Smooth muscle cell (in vitro differentiated cells): ENCODE results near the gene CAMSAP2. TPM values are rescaled to one million over a fixed set of nuclear protein-coding genes. Genes with fewer than 3 reads are reported as not detected.

Source experiments
- DNase-seq: peaks from one replicate; lab custom pipeline; 2025; ENCODE audit not compliant: unreplicated experiment; lab: John Stamatoyannopoulos, UW
- H2AFZ ChIP-seq: fragments of 200-600 bp; sonication (generic); 2 replicates; pipeline ENCODE4 v1.6.0; 2016; ENCODE audit warnings: antibody characterized with exemption, low read depth, mild to moderate bottlenecking
- H3F3A ChIP-seq: fragments of 200-600 bp; sonication (generic); 2 replicates; pipeline ENCODE4 v1.6.0; 2017; ENCODE audit warnings: antibody characterized with exemption, low read depth
- H3K27ac ChIP-seq: fragments of 200-600 bp; sonication (generic); 2 replicates; pipeline ENCODE4 v1.5.1; 2016; ENCODE audit warnings: low read depth, mild to moderate bottlenecking
- H3K27me3 ChIP-seq: fragments of 200-600 bp; sonication (generic); 2 replicates; pipeline ENCODE4 v1.6.1; 2016; ENCODE audit warnings: low read depth, mild to moderate bottlenecking
- H3K36me3 ChIP-seq: fragments of 200-600 bp; sonication (generic); 2 replicates; pipeline ENCODE4 v1.5.1; 2016; ENCODE audit warnings: low read depth
- H3K4me1 ChIP-seq: fragments of 200-600 bp; sonication (generic); 2 replicates; pipeline ENCODE4 v1.5.1; 2016; ENCODE audit warnings: low read depth
- H3K4me2 ChIP-seq: fragments of 200-600 bp; sonication (generic); 2 replicates; pipeline ENCODE4 v1.6.0; 2016; ENCODE audit warnings: mild to moderate bottlenecking
- H3K4me3 ChIP-seq: fragments of 200-600 bp; sonication (generic); 2 replicates; pipeline ENCODE4 v1.5.1; 2016; ENCODE audit warnings: mild to moderate bottlenecking
- H3K79me2 ChIP-seq: fragments of 200-600 bp; sonication (generic); 2 replicates; pipeline ENCODE4 v1.6.0; 2016; ENCODE audit warnings: low read depth, mild to moderate bottlenecking
- H3K9ac ChIP-seq: fragments of 200-600 bp; sonication (generic); 2 replicates; pipeline ENCODE4 v1.6.0; 2016; ENCODE audit warnings: low read depth
- H3K9me3 ChIP-seq: fragments of 200-600 bp; sonication (generic); replicated peaks from 2 replicates; pipeline ENCODE4 v1.5.1; 2016; ENCODE audit warnings: low read depth
- H4K20me1 ChIP-seq: fragments of 200-600 bp; sonication (generic); 2 replicates; pipeline ENCODE4 v1.6.0; 2016; ENCODE audit warnings: low read depth
- CTCF ChIP-seq: fragments of 200-600 bp; sonication (generic); IDR thresholded peaks from 2 replicates; pipeline ENCODE4 v1.5.1; 2017; ENCODE audit warnings: borderline replicate concordance, mild to moderate bottlenecking, antibody characterized with exemption; ENCODE audit not compliant: insufficient read depth, poor library complexity, severe bottlenecking
- WGBS: methylation state at CpG from one replicate; pipeline ENCODE4 v1.1.7; 2016; ENCODE audit warnings: low lambda C conversion rate; 5-methylcytosine and 5-hydroxymethylcytosine counted together
- polyA plus RNA-seq: library from polyadenylated mRNA; unstranded; fragments of >200 nt; fragmentation: Nextera tagmentation; extraction: Ambion mirVana; gene quantifications from 2 replicates; pipeline ENCODE4 v1.2.1, GENCODE V29; 2016
- total RNA-seq: library from RNA; depleted of rRNA; stranded (reverse); fragments of >200 nt; gene quantifications from 2 replicates; pipeline ENCODE4 v1.2.3, GENCODE V29; 2014

CAMSAP2 gene
- total and polyA plus RNA-seq, 2 experiments from 2014 or later = 12.9 to 57.5 TPM

- over 99% methylated on average over 5 of the region's 5 CpGs for WGBS
- Histone ChIP-seq H3F3A (no peaks in the 10 kb centered on the region), H3K27me3 (no peaks in the 10 kb centered on the region), H3K79me2 (no peaks in the 10 kb centered on the region), H3K36me3 (no peaks in the 10 kb centered on the region), H2AFZ (no peak overlapping the region), H3K9me3 (no peaks in the 10 kb centered on the region), H3K4me1 (peaks cover 4% of the 10 kb centered on the region), H3K4me2 (no peak overlapping the region), H3K4me3 (no peak overlapping the region), H3K27ac (no peak overlapping the region), H4K20me1 (no peaks in the 10 kb centered on the region), H3K9ac (no peak overlapping the region)
- DNase-seq = no peak
- no peak for TF ChIP-seq CTCF
These were observed 31.6 kb upstream of the CAMSAP2 start for GRCh38 chr1:200707116-200707515.

- Histone ChIP-seq H2AFZ (no peak overlapping the region), H3K27me3 (no peaks in the 10 kb centered on the region), H3K4me1 (peaks cover 4% of the 10 kb centered on the region), H3K9ac (no peak overlapping the region), H3K4me2 (no peak overlapping the region), H3K36me3 (no peaks in the 10 kb centered on the region), H3K79me2 (no peaks in the 10 kb centered on the region), H3K4me3 (no peak overlapping the region), H3F3A (no peaks in the 10 kb centered on the region), H3K9me3 (no peaks in the 10 kb centered on the region), H4K20me1 (no peaks in the 10 kb centered on the region), H3K27ac (no peak overlapping the region)
- no peak for TF ChIP-seq CTCF
- no peak for DNase-seq
These were observed 30.5 kb upstream of the CAMSAP2 start for GRCh38 chr1:200708161-200708560.

GRCh38 chr1:200708769-200709168 lies 29.9 kb upstream of the CAMSAP2 start:
- Histone ChIP-seq H3K9me3 (no peaks in the 10 kb centered on the region), H3K9ac (no peak overlapping the region), H3K27ac (no peak overlapping the region), H3K4me2 (no peak overlapping the region), H4K20me1 (no peaks in the 10 kb centered on the region), H3F3A (no peaks in the 10 kb centered on the region), H3K27me3 (no peaks in the 10 kb centered on the region), H2AFZ (no peak overlapping the region), H3K79me2 (no peaks in the 10 kb centered on the region), H3K4me3 (no peak overlapping the region), H3K4me1 (peaks cover 4% of the 10 kb centered on the region), H3K36me3 (no peaks in the 10 kb centered on the region)
- WGBS = 48% methylated on average over 1 of the region's 1 CpG
- DNase-seq = no peak
- TF ChIP-seq CTCF = no peak

- no peaks in the 10 kb centered on the region for H4K20me1 ChIP-seq
- no peak overlapping the region for H3K4me3 ChIP-seq
- 82% methylated on average over 2 of the region's 2 CpGs for WGBS
- no peaks in the 10 kb centered on the region for H3K9me3 ChIP-seq
- TF ChIP-seq CTCF = no peak
- H3K79me2 ChIP-seq = no peaks in the 10 kb centered on the region
- no peaks in the 10 kb centered on the region for H3K27me3 ChIP-seq
- no peaks in the 10 kb centered on the region for H3F3A ChIP-seq
- no peak overlapping the region for H2AFZ ChIP-seq
- H3K36me3 ChIP-seq = no peaks in the 10 kb centered on the region
- H3K4me1 ChIP-seq = peaks cover 4% of the 10 kb centered on the region
- H3K27ac ChIP-seq = no peak overlapping the region
- DNase-seq = no peak
- H3K4me2 ChIP-seq = no peak overlapping the region
- H3K9ac ChIP-seq = no peak overlapping the region
These were observed 28.5 kb upstream of the CAMSAP2 start for GRCh38 chr1:200710166-200710565.
